MCF 10A (cell line): Measurements from ENCODE around the gene DLD. TPM values are rescaled to one million over a fixed set of nuclear protein-coding genes. Genes with fewer than 3 reads are reported as not detected.
A peak's percentile ranks its signal among the peaks of the same experiment; 100 is the strongest.

Experiments used
- BruUV-seq: library from RNA; stranded (reverse); fragments of 400-500 nt; replicated peaks from 2 replicates; lab custom pipeline; 2021; lab: Mats Ljungman, UMichigan
- CTCF ChIA-PET: fragments of 300-600 bp; sonication (Branson Sonifier 250); formaldehyde crosslinking; extraction: SDS; loops from one replicate; lab custom pipeline; 2021; ENCODE audit warnings: antibody characterized with exemption, inconsistent platforms; lab: Yijun Ruan, JAX
- POLR2A ChIA-PET: fragments of 300-600, 350-650 bp; sonication (Branson Sonifier 250); formaldehyde crosslinking; extraction: SDS; loops from one replicate; lab custom pipeline; 2020; ENCODE audit warnings: antibody characterized with exemption, inconsistent platforms; lab: Yijun Ruan, JAX
- DNase-seq: peaks from one replicate; pipeline ENCODE4 v3.0.0-alpha.2; 2018; ENCODE audit not compliant: unreplicated experiment
- H3K27ac Mint-ChIP-seq: one replicate; pipeline ENCODE4 v1.8.0; 2022; ENCODE audit warnings: mild to moderate bottlenecking, low read depth, mixed read lengths; ENCODE audit not compliant: unreplicated experiment
- H3K27me3 Mint-ChIP-seq: one replicate; pipeline ENCODE4 v1.8.0; 2022; ENCODE audit warnings: mixed read lengths; ENCODE audit not compliant: insufficient read depth, unreplicated experiment
- H3K36me3 Mint-ChIP-seq: one replicate; pipeline ENCODE4 v1.8.0; 2022; ENCODE audit warnings: mild to moderate bottlenecking, moderate library complexity, mixed read lengths; ENCODE audit not compliant: insufficient read depth, unreplicated experiment
- H3K4me1 Mint-ChIP-seq: one replicate; pipeline ENCODE4 v1.8.0; 2022; ENCODE audit warnings: mixed read lengths; ENCODE audit not compliant: insufficient read depth, unreplicated experiment
- H3K4me3 Mint-ChIP-seq: one replicate; pipeline ENCODE4 v1.8.0; 2022; ENCODE audit warnings: mild to moderate bottlenecking, moderate library complexity, mixed read lengths; ENCODE audit not compliant: unreplicated experiment
- H3K9me3 Mint-ChIP-seq: one replicate; pipeline ENCODE4 v1.8.0; 2022; ENCODE audit warnings: mixed read lengths; ENCODE audit not compliant: unreplicated experiment
- CTCF ChIP-seq: fragments of 200-600 bp; IDR thresholded peaks from one replicate; pipeline ENCODE4 v1.8.0; 2022; ENCODE audit warnings: antibody characterized with exemption, mild to moderate bottlenecking; ENCODE audit not compliant: unreplicated experiment
- intact Hi-C: fragments of 100-400 bp; cut with micrococcal nuclease; formaldehyde crosslinking; loops from 2 replicates; pipeline ENCODE4 v1.14.1; 2022
- total RNA-seq: library from RNA; stranded (reverse); gene quantifications from 2 replicates; pipeline ENCODE4 v1.2.3, GENCODE V29; 2022

DLD gene
- total RNA-seq, 1 experiment from 2014 or later: 83.0 TPM

GRCh38 chr7:107877731-107878382 lies 13.1 kb upstream of the DLD start:
- Mint-ChIP-seq H3K9me3 (no peaks in the 10 kb centered on the region), H3K27ac (no peak overlapping the region), H3K4me3 (no peak overlapping the region), H3K4me1 (no peaks in the 10 kb centered on the region), H3K27me3 (peaks cover 22% of the 10 kb centered on the region), H3K36me3 (no peaks in the 10 kb centered on the region)
- CTCF ChIA-PET: interaction anchor here (0.6 to 10.8 kb wide), 17 partner anchors 10 to 1101 kb away, joined by 3 to 227 read pairs (median 4); partner anchors contain the start of genes CBLL1 and DLD
- intact Hi-C loops: loop anchor here (2.0 to 5.0 kb wide), 3 partner anchors 725 to 1086 kb away; no protein-coding TSS in a partner anchor
- TF ChIP-seq CTCF: no peak
- no peak for DNase-seq
- no TSS peak for BruUV-seq
- POLR2A ChIA-PET: interaction anchor here (1.7 to 6.6 kb wide), 2 partner anchors 13 to 134 kb away, joined by 7 to 93 read pairs; partner anchors contain the start of genes CBLL1 and DLD

GRCh38 chr7:107878636-107879035 lies 12.3 kb upstream of the DLD start:
- no peak overlapping the region for H3K4me3 Mint-ChIP-seq
- no peaks in the 10 kb centered on the region for H3K36me3 Mint-ChIP-seq
- CTCF ChIA-PET: interaction anchor here (0.6 to 10.8 kb wide), 21 partner anchors 8 to 726 kb away, joined by 3 to 227 read pairs (median 4); partner anchors contain the start of genes CBLL1 and DLD
- H3K9me3 Mint-ChIP-seq: no peaks in the 10 kb centered on the region
- intact Hi-C loops: loop anchor here (1.0 to 5.0 kb wide), 7 partner anchors 135 to 1086 kb away; no protein-coding TSS in a partner anchor
- no peaks in the 10 kb centered on the region for H3K4me1 Mint-ChIP-seq
- no peak for TF ChIP-seq CTCF
- no peak for DNase-seq
- no peak overlapping the region for H3K27ac Mint-ChIP-seq
- POLR2A ChIA-PET: interaction anchor here (1.2 to 6.6 kb wide), 4 partner anchors 12 to 416 kb away, joined by 3 to 93 read pairs (median 6); partner anchors contain the start of genes CBLL1 and DLD
- peaks cover 24% of the 10 kb centered on the region for H3K27me3 Mint-ChIP-seq
- no TSS peak for BruUV-seq

- peak; percentile 71 for DNase-seq
- H3K4me3 Mint-ChIP-seq: no peak overlapping the region
- H3K27me3 Mint-ChIP-seq: peaks cover 33% of the 10 kb centered on the region
- POLR2A ChIA-PET: interaction anchor here (1.0 to 6.6 kb wide), 5 partner anchors 11 to 417 kb away, joined by 3 to 93 read pairs (median 6); partner anchors contain the start of genes CBLL1 and DLD
- no TSS peak for BruUV-seq
- no peak overlapping the region for H3K27ac Mint-ChIP-seq
- TF ChIP-seq CTCF: peak; percentile 54
- no peaks in the 10 kb centered on the region for H3K9me3 Mint-ChIP-seq
- no peaks in the 10 kb centered on the region for H3K4me1 Mint-ChIP-seq
- CTCF ChIA-PET: interaction anchor here (0.5 to 10.8 kb wide), 27 partner anchors 9 to 1087 kb away, joined by 3 to 227 read pairs (median 4); partner anchors contain the start of genes CBLL1 and DLD
- intact Hi-C loops: loop anchor here (1.0 to 5.0 kb wide), 7 partner anchors 136 to 1087 kb away; no protein-coding TSS in a partner anchor
- H3K36me3 Mint-ChIP-seq: no peaks in the 10 kb centered on the region
These were observed 11.5 kb upstream of the DLD start for GRCh38 chr7:107879400-107880035.

GRCh38 chr7:107882766-107883165 lies 8.2 kb upstream of the DLD start:
- Mint-ChIP-seq H3K9me3 (no peaks in the 10 kb centered on the region), H3K4me1 (no peaks in the 10 kb centered on the region), H3K27me3 (peaks cover 38% of the 10 kb centered on the region), H3K27ac (no peak overlapping the region), H3K4me3 (no peak overlapping the region), H3K36me3 (no peaks in the 10 kb centered on the region)
- intact Hi-C loops: no loop called here
- TF ChIP-seq CTCF: no peak
- no peak for DNase-seq
- BruUV-seq: no TSS peak
- ChIA-PET CTCF (interaction anchor here (0.5 to 4.7 kb wide), 5 partner anchors 6 to 147 kb away, joined by 3 to 35 read pairs (median 5); partner anchors contain the start of genes CBLL1 and DLD), POLR2A (interaction anchor here (0.9 to 2.2 kb wide), 2 partner anchors 8 to 140 kb away, joined by 3 to 6 read pairs; partner anchors contain the start of gene DLD)
